Activated CD8-positive, alpha-beta memory T cell treated with anti-CD3 and anti-CD28 coated beads, Interleukin-2, amount 50 U/mL, for 48 hours (primary cell): ENCODE measurements around the gene ATP10A.
"Not testable (repeated sequence)": the region's sequence is repeated elsewhere in the genome, so short reads cannot be mapped to it uniquely, and the experiment has no call there.

Experiments
- DNase-seq: peaks from one replicate; pipeline ENCODE4 v3.0.0-alpha.2; 2020

ATP10A gene

GRCh38 chr15:25883463-25884259 is 20.5 kb upstream of the ATP10A start:
- no peak for DNase-seq

- no peak for DNase-seq
These were observed 19.3 kb upstream of the ATP10A start for GRCh38 chr15:25882466-25882865.

- DNase-seq, result not testable (repeated sequence)
These were observed 17.8 kb upstream of the ATP10A start for GRCh38 chr15:25880877-25881276.

GRCh38 chr15:25880411-25880810 is 17.3 kb upstream of the ATP10A start:
- DNase-seq, result no peak

GRCh38 chr15:25879438-25879837 is 16.3 kb upstream of the ATP10A start:
- DNase-seq, result no peak

- DNase-seq, result no peak
These were observed 14.6 kb upstream of the ATP10A start for GRCh38 chr15:25877681-25878080.

- no peak for DNase-seq
These were observed 13.4 kb upstream of the ATP10A start for GRCh38 chr15:25876231-25877140.

- DNase-seq, result no peak
These were observed 12.4 kb upstream of the ATP10A start for GRCh38 chr15:25875566-25875965.

- no peak for DNase-seq
These were observed 11.3 kb upstream of the ATP10A start for GRCh38 chr15:25874379-25874778.

- no peak for DNase-seq
These were observed 8.3 kb upstream of the ATP10A start for GRCh38 chr15:25871403-25871802.

GRCh38 chr15:25870938-25871337 is 7.8 kb upstream of the ATP10A start:
- no peak for DNase-seq

- DNase-seq, result no peak
These were observed 6.6 kb upstream of the ATP10A start for GRCh38 chr15:25869701-25870100.

- no peak for DNase-seq
These were observed 3.7 kb upstream of the ATP10A start for GRCh38 chr15:25866874-25867273.

GRCh38 chr15:25866251-25866650 is 3.1 kb upstream of the ATP10A start:
- no peak for DNase-seq

- no peak for DNase-seq
These were observed 1.8 kb upstream of the ATP10A start for GRCh38 chr15:25864966-25865365.

- no peak for DNase-seq
These were observed 947 bp upstream of the ATP10A start for GRCh38 chr15:25863968-25864580.

GRCh38 chr15:25862472-25863110 is 536 bp downstream of the ATP10A start:
- peak; percentile 74 for DNase-seq

GRCh38 chr15:25862071-25862471 is 1.1 kb downstream of the ATP10A start:
- DNase-seq, result no peak

GRCh38 chr15:25860885-25861866 is 2.0 kb downstream of the ATP10A start:
- no peak for DNase-seq

GRCh38 chr15:25859838-25860645 is 3.1 kb downstream of the ATP10A start:
- no peak for DNase-seq
